MCF 10A (cell line): ENCODE data around the gene TNIK. TPM values are rescaled to one million over a fixed set of nuclear protein-coding genes. Genes with fewer than 3 reads are reported as not detected.

Source experiments
- BruUV-seq: library from RNA; stranded (reverse); fragments of 400-500 nt; replicated peaks from 2 replicates; lab custom pipeline; 2021; lab: Mats Ljungman, UMichigan
- CTCF ChIA-PET: fragments of 300-600 bp; sonication (Branson Sonifier 250); formaldehyde crosslinking; extraction: SDS; loops from one replicate; lab custom pipeline; 2021; ENCODE audit warnings: antibody characterized with exemption, inconsistent platforms; lab: Yijun Ruan, JAX
- POLR2A ChIA-PET: fragments of 300-600, 350-650 bp; sonication (Branson Sonifier 250); formaldehyde crosslinking; extraction: SDS; loops from one replicate; lab custom pipeline; 2020; ENCODE audit warnings: antibody characterized with exemption, inconsistent platforms; lab: Yijun Ruan, JAX
- DNase-seq: peaks from one replicate; pipeline ENCODE4 v3.0.0-alpha.2; 2018; ENCODE audit not compliant: unreplicated experiment
- H3K27ac Mint-ChIP-seq: one replicate; pipeline ENCODE4 v1.8.0; 2022; ENCODE audit warnings: mild to moderate bottlenecking, low read depth, mixed read lengths; ENCODE audit not compliant: unreplicated experiment
- H3K27me3 Mint-ChIP-seq: one replicate; pipeline ENCODE4 v1.8.0; 2022; ENCODE audit warnings: mixed read lengths; ENCODE audit not compliant: insufficient read depth, unreplicated experiment
- H3K36me3 Mint-ChIP-seq: one replicate; pipeline ENCODE4 v1.8.0; 2022; ENCODE audit warnings: mild to moderate bottlenecking, moderate library complexity, mixed read lengths; ENCODE audit not compliant: insufficient read depth, unreplicated experiment
- H3K4me1 Mint-ChIP-seq: one replicate; pipeline ENCODE4 v1.8.0; 2022; ENCODE audit warnings: mixed read lengths; ENCODE audit not compliant: insufficient read depth, unreplicated experiment
- H3K4me3 Mint-ChIP-seq: one replicate; pipeline ENCODE4 v1.8.0; 2022; ENCODE audit warnings: mild to moderate bottlenecking, moderate library complexity, mixed read lengths; ENCODE audit not compliant: unreplicated experiment
- H3K9me3 Mint-ChIP-seq: one replicate; pipeline ENCODE4 v1.8.0; 2022; ENCODE audit warnings: mixed read lengths; ENCODE audit not compliant: unreplicated experiment
- CTCF ChIP-seq: fragments of 200-600 bp; IDR thresholded peaks from one replicate; pipeline ENCODE4 v1.8.0; 2022; ENCODE audit warnings: antibody characterized with exemption, mild to moderate bottlenecking; ENCODE audit not compliant: unreplicated experiment
- intact Hi-C: fragments of 100-400 bp; cut with micrococcal nuclease; formaldehyde crosslinking; loops from 2 replicates; pipeline ENCODE4 v1.14.1; 2022
- total RNA-seq: library from RNA; stranded (reverse); gene quantifications from 2 replicates; pipeline ENCODE4 v1.2.3, GENCODE V29; 2022

The TNIK gene
- total RNA-seq, 1 experiment from 2014 or later: 3.4 TPM

DNA sequence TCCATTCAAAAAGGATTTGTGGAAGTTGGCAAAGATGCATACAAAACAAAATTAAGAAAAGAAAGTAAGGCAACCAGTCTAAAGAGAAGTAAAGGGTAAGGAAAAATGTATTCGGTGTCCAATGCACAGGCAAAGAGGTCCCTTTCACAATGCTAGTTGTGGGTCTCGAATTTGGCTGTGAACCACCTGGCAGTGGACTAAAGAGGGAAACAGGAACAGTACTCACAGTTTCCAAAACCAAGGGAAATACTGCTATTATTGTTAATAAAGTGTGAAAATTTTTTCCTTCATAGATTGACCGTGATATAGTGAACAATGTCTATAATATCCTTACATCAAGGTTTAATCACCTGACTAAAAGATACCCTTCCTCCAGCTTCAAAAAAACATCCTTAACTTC, 57.9 kb downstream of the TNIK start:
- intact Hi-C loops: no loop called here
- CTCF ChIA-PET: no interaction called here
- BruUV-seq: no TSS peak
- H3K4me1 Mint-ChIP-seq: peaks cover 2% of the 10 kb centered on the region
- H3K9me3 Mint-ChIP-seq: no peaks in the 10 kb centered on the region
- H3K36me3 Mint-ChIP-seq: no peaks in the 10 kb centered on the region
- H3K27me3 Mint-ChIP-seq: no peaks in the 10 kb centered on the region
- no peak for TF ChIP-seq CTCF
- DNase-seq: no peak
- H3K27ac Mint-ChIP-seq: no peak overlapping the region
- no peak overlapping the region for H3K4me3 Mint-ChIP-seq
- POLR2A ChIA-PET: interaction anchor here (0.8 to 1.0 kb wide), 2 partner anchors 10 to 395 kb away, joined by 3 read pairs; no protein-coding TSS in a partner anchor

GRCh38 chr3:171401432-171401831, 58.8 kb downstream of the TNIK start:
- no peak for DNase-seq
- BruUV-seq: no TSS peak
- ChIA-PET CTCF (no interaction called here), POLR2A (interaction anchor here (0.8 kb wide), 1 partner anchor 396 kb away, joined by 3 read pairs; no protein-coding TSS in a partner anchor)
- Mint-ChIP-seq H3K27ac (no peak overlapping the region), H3K4me1 (no peaks in the 10 kb centered on the region), H3K27me3 (no peaks in the 10 kb centered on the region), H3K36me3 (no peaks in the 10 kb centered on the region), H3K4me3 (no peak overlapping the region), H3K9me3 (no peaks in the 10 kb centered on the region)
- intact Hi-C loops: no loop called here
- TF ChIP-seq CTCF: no peak

DNA sequence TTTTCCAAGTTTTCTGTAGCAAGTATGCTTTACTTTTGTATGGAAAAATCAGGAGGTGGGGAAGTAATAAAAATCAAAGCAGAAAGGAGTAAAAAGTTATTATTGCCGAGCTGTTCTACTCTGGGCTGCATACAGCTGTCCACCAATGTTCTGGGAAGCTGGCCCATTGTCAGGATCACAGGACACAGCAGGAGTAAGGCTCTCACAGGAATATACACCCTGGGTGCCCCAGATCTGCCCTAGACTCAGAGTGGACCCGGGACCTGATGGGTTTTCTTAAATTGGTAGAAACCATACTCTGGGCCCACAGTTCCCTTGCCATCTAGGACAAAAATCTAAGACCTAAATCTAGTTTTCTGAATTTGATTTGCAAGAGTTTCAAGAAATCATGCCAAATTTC, 60.4 kb downstream of the TNIK start:
- CTCF ChIA-PET: no interaction called here

DNA sequence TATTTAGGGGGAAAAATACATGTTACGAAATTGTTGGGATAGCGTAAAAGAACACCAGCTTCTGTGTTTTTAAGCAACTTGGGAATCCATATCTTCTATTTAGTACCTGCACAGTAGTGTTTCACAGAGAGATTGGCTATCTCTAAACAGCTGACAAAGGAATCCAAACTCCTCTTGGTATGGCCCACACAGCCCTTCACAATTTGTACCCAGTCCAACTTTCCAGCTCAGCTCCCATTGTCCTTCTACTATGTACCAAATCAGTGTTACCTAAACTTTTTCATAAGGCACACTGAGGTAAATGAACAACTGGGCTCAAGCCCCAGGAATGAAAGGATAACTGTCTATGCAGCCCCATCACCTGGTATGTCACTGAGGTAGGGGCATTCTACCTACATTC, 61.9 kb downstream of the TNIK start:
- no TSS peak for BruUV-seq
- no peaks in the 10 kb centered on the region for H3K9me3 Mint-ChIP-seq
- H3K4me3 Mint-ChIP-seq: no peak overlapping the region
- no peaks in the 10 kb centered on the region for H3K36me3 Mint-ChIP-seq
- no peak overlapping the region for H3K27ac Mint-ChIP-seq
- ChIA-PET CTCF (interaction anchor here (1.4 kb wide), 1 partner anchor 211 kb away, joined by 4 read pairs; no protein-coding TSS in a partner anchor), POLR2A (no interaction called here)
- no peaks in the 10 kb centered on the region for H3K27me3 Mint-ChIP-seq
- no peak for TF ChIP-seq CTCF
- intact Hi-C loops: no loop called here
- H3K4me1 Mint-ChIP-seq: no peaks in the 10 kb centered on the region
- DNase-seq: no peak

More for the DNA sequence above, 60.4 kb downstream of the TNIK start:
- Mint-ChIP-seq H3K4me1 (no peaks in the 10 kb centered on the region), H3K27me3 (no peaks in the 10 kb centered on the region), H3K9me3 (no peaks in the 10 kb centered on the region), H3K4me3 (no peak overlapping the region), H3K27ac (no peak overlapping the region), H3K36me3 (no peaks in the 10 kb centered on the region)
- POLR2A ChIA-PET: interaction anchor here (0.7 kb wide), 1 partner anchor 90 kb away, joined by 3 read pairs; no protein-coding TSS in a partner anchor
- no peak for TF ChIP-seq CTCF
- intact Hi-C loops: no loop called here
- no TSS peak for BruUV-seq
- DNase-seq: no peak
